B cell (primary cell): Measurements from ENCODE around the gene WDR27. TPM values are rescaled to one million over a fixed set of nuclear protein-coding genes. Genes with fewer than 3 reads are reported as not detected.

Experiments
- ATAC-seq: fragments of 200-7000 bp; cut with Tn5 transposase; one replicate; pipeline ENCODE4 v1.10.0; 2021; ENCODE audit warnings: low read depth, mild to moderate bottlenecking, moderate number of reproducible peaks, moderate library complexity
- CTCF ChIA-PET: fragments of 350-600 bp; sonication (Branson Sonifier 250); formaldehyde crosslinking; loops from one replicate; lab custom pipeline; 2021; ENCODE audit warnings: antibody characterized with exemption, inconsistent platforms; lab: Charles Lee
- POLR2A ChIA-PET: fragments of 350-600 bp; sonication (Branson Sonifier 250); formaldehyde crosslinking; loops from one replicate; lab custom pipeline; 2021; ENCODE audit warnings: antibody characterized with exemption; lab: Charles Lee
- DNase-seq: peaks from one replicate; pipeline ENCODE4 v3.0.0; 2013
- H2AFZ ChIP-seq: 2 replicates; pipeline ENCODE4 v1.6.1; 2012; ENCODE audit warnings: mild to moderate bottlenecking, low read depth, low read length; ENCODE audit not compliant: insufficient read depth, poor library complexity, severe bottlenecking
- H3K27ac ChIP-seq, 2 donors: 1 replicate in 1 of 2; 2 replicates in 1 of 2; pipeline ENCODE4 v1.5.1; 2012 to 2013; ENCODE audit warnings: low read length in 2 of 2, mild to moderate bottlenecking in 2 of 2, moderate library complexity in 1 of 2
- H3K27me3 ChIP-seq, 4 experiments: fragments of 200-600 bp in 1 of 4; sonication (generic) in 1 of 4; replicated peaks in 1 of 4; 1 replicate in 2 of 4; 2 replicates in 2 of 4; pipeline versions ENCODE4 v1.6.1 to v1.7.0; 2013 to 2016; ENCODE audit warnings: low read length in 3 of 4, mild to moderate bottlenecking in 2 of 4, mixed read lengths in 1 of 4, moderate library complexity in 1 of 4; ENCODE audit not compliant: insufficient read depth in 4 of 4, control insufficient read depth in 3 of 4; ENCODE audit errors: control extremely low read depth in 1 of 4
- H3K36me3 ChIP-seq, 2 experiments: replicated peaks in 1 of 2; 1 replicate in 1 of 2; 2 replicates in 1 of 2; pipeline versions ENCODE4 v1.6.1 to v1.7.1; 2013; ENCODE audit warnings: low read length in 1 of 2; ENCODE audit not compliant: insufficient read depth in 2 of 2, control insufficient read depth in 1 of 2; ENCODE audit errors: control extremely low read depth in 1 of 2, extremely low read depth in 1 of 2
- H3K4me1 ChIP-seq, 2 donors: fragments of 200-600 bp in 1 of 2; sonication (generic) in 1 of 2; 1 replicate in 1 of 2; 2 replicates in 1 of 2; pipeline versions ENCODE4 v1.5.1 to v1.6.1; 2013 to 2017; ENCODE audit warnings: low read length in 2 of 2; ENCODE audit not compliant: control insufficient read depth in 2 of 2, insufficient read depth in 2 of 2
- H3K4me2 ChIP-seq: replicated peaks from 2 replicates; pipeline ENCODE3; 2012; ENCODE audit warnings: mild to moderate bottlenecking, low read depth, low read length; ENCODE audit not compliant: poor library complexity, severe bottlenecking
- H3K4me3 ChIP-seq, 5 experiments: fragments of 200-600 bp in 1 of 5; sonication (generic) in 1 of 5; 1 replicate in 3 of 5; 2 replicates in 2 of 5; pipeline versions ENCODE4 v1.5.1 to v1.7.0; 2011 to 2016; ENCODE audit warnings: low read length in 4 of 5, mild to moderate bottlenecking in 4 of 5, low read depth in 2 of 5, control low read depth in 1 of 5, moderate library complexity in 1 of 5; ENCODE audit not compliant: insufficient read depth in 1 of 5; ENCODE audit errors: control extremely low read depth in 1 of 5, extremely low read depth in 1 of 5
- H3K79me2 ChIP-seq: fragments of 200-600 bp; sonication (generic); one replicate; pipeline ENCODE4 v1.6.0; 2016; ENCODE audit warnings: low read length; ENCODE audit not compliant: control insufficient read depth, insufficient read depth
- H3K9ac ChIP-seq: fragments of 200-600 bp; sonication (generic); 2 replicates; pipeline ENCODE4 v1.6.1; 2017; ENCODE audit warnings: mild to moderate bottlenecking, low read length, moderate library complexity
- H3K9me3 ChIP-seq, 3 donors: one replicate each; pipeline versions ENCODE4 v1.6.1 to v1.7.1; 2013; ENCODE audit warnings: low read length in 2 of 3; ENCODE audit not compliant: control insufficient read depth in 2 of 3, insufficient read depth in 1 of 3; ENCODE audit errors: control extremely low read depth in 1 of 3
- H4K20me1 ChIP-seq: 2 replicates; pipeline ENCODE4 v1.6.0; 2012; ENCODE audit warnings: mild to moderate bottlenecking, low read length; ENCODE audit not compliant: insufficient read depth, control insufficient read depth, poor library complexity, severe bottlenecking
- H3K27ac Mint-ChIP-seq: one replicate; pipeline ENCODE4 v1.8.0; 2021; ENCODE audit warnings: mixed read lengths
- H3K27me3 Mint-ChIP-seq: one replicate; pipeline ENCODE4 v1.8.0; 2021; ENCODE audit warnings: mixed read lengths
- H3K4me1 Mint-ChIP-seq: one replicate; pipeline ENCODE4 v1.8.0; 2021; ENCODE audit warnings: mixed read lengths
- H3K4me3 Mint-ChIP-seq: one replicate; pipeline ENCODE4 v1.8.0; 2021; ENCODE audit warnings: mixed read lengths
- H3K9me3 Mint-ChIP-seq: one replicate; pipeline ENCODE4 v1.8.0; 2022; ENCODE audit warnings: mixed read lengths; ENCODE audit not compliant: insufficient read depth
- CTCF ChIP-seq: fragments of 200-600 bp; IDR thresholded peaks from one replicate; pipeline ENCODE4 v1.8.0; 2022; ENCODE audit warnings: antibody characterized with exemption, mild to moderate bottlenecking
- EZH2 ChIP-seq: IDR thresholded peaks from 2 replicates; pipeline ENCODE4 v1.6.1; 2012; ENCODE audit warnings: borderline replicate concordance, low read depth, mild to moderate bottlenecking, moderate library complexity, low read length; ENCODE audit not compliant: insufficient read depth, poor library complexity, severe bottlenecking
- WGBS: methylation state at CpG from one replicate; pipeline ENCODE4 v1.1.5; 2013; ENCODE audit warnings: missing lambda C conversion rate; ENCODE audit not compliant: insufficient coverage; 5-methylcytosine and 5-hydroxymethylcytosine counted together
- intact Hi-C: fragments of 100-400 bp; cut with micrococcal nuclease; formaldehyde crosslinking; loops from one replicate; pipeline ENCODE4 v1.10.0; 2022
- polyA plus RNA-seq: library from polyadenylated mRNA; depleted of rRNA; stranded (reverse); fragments of >200 nt; gene quantifications from 2 replicates; pipeline ENCODE4 v1.2.3, GENCODE V29; 2012
- total RNA-seq, 2 donors: library from RNA; stranded (reverse); fragments of 120-200 nt in 1 of 2; gene quantifications; 1 replicate in 1 of 2; 2 replicates in 1 of 2; pipeline versions ENCODE4 v1.2.3 to v1.2.4, GENCODE V29; 2013 to 2022

WDR27 gene
- total and polyA plus RNA-seq, 2 donors (not counting 1 experiment from before 2014, with no cell fraction given), result 64.3 to 86.3 TPM

- H3K4me3 Mint-ChIP-seq, result no peak overlapping the region
- TF ChIP-seq EZH2 (no peak), CTCF (no peak)
- intact Hi-C loops, result no loop called here
- ChIA-PET POLR2A (no interaction called here), CTCF (no interaction called here)
- no peaks in the 10 kb centered on the region for H3K4me1 Mint-ChIP-seq
- Histone ChIP-seq H3K79me2 (no peaks in the 10 kb centered on the region), H3K27ac (no peak overlapping the region), H3K4me1 (no peaks in the 10 kb centered on the region), H3K9me3 (peaks cover 0 to 12% (median 12%) of the 10 kb centered on the region in 3 donors), H3K9ac (no peak overlapping the region), H3K36me3 (no peaks in the 10 kb centered on the region), H2AFZ (no peak overlapping the region), H3K4me3 (no peak overlapping the region), H3K27me3 (no peaks in the 10 kb centered on the region), H4K20me1 (no peaks in the 10 kb centered on the region), H3K4me2 (no peak overlapping the region)
- ATAC-seq, result no peak
- H3K9me3 Mint-ChIP-seq, result peaks cover 11% of the 10 kb centered on the region
- no peak overlapping the region for H3K27ac Mint-ChIP-seq
- no peaks in the 10 kb centered on the region for H3K27me3 Mint-ChIP-seq
- no peak for DNase-seq
- WGBS, result no CpG with 5 or more reads among the region's 2 CpGs
Observed at GRCh38 chr6:169520104-169520503, 181.7 kb downstream of the WDR27 start.

- peaks cover 11% of the 10 kb centered on the region for H3K9me3 Mint-ChIP-seq
Observed at GRCh38 chr6:169518451-169518850, 183.4 kb downstream of the WDR27 start.

More at GRCh38 chr6:169518451-169518850, 183.4 kb downstream of the WDR27 start:
- no peaks in the 10 kb centered on the region for H3K36me3 ChIP-seq
- no peak overlapping the region for H3K4me3 Mint-ChIP-seq
- H3K27me3 Mint-ChIP-seq, result no peaks in the 10 kb centered on the region
- H3K9ac ChIP-seq, result no peak overlapping the region
- DNase-seq (no peak), ATAC-seq (no peak)
- H3K4me2 ChIP-seq, result no peak overlapping the region
- no peak overlapping the region for H3K27ac Mint-ChIP-seq
- CTCF ChIA-PET, result no interaction called here
- H3K27me3 ChIP-seq, result no peaks in the 10 kb centered on the region
- no peaks in the 10 kb centered on the region for H4K20me1 ChIP-seq
- H2AFZ ChIP-seq, result no peak overlapping the region
- H3K79me2 ChIP-seq, result no peaks in the 10 kb centered on the region
- no peak overlapping the region for H3K4me3 ChIP-seq
- H3K9me3 ChIP-seq, result peaks cover 0 to 12% (median 12%) of the 10 kb centered on the region in 3 donors
- no peaks in the 10 kb centered on the region for H3K4me1 ChIP-seq
- POLR2A ChIA-PET, result no interaction called here
- no peak overlapping the region for H3K27ac ChIP-seq
- H3K4me1 Mint-ChIP-seq, result no peaks in the 10 kb centered on the region
- intact Hi-C loops, result no loop called here
- TF ChIP-seq CTCF (no peak), EZH2 (no peak)
